ENCODE data around the gene SAXO2. TPM values are rescaled to one million over a fixed set of nuclear protein-coding genes. Genes with fewer than 3 reads are reported as not detected.

Gene SAXO2
- total RNA-seq, 8 experiments from 2014 or later, result 0.76 to 13.6 (median 5.1) TPM

Other genes with a start within 250 kb of the SAXO2 start
- gene MEX3B, start 216.8 kb upstream of the SAXO2 start, total RNA-seq, result 10 to 100 TPM in 7 of 8 experiments, 1 to 10 TPM in 1; 4.2 to 58.4 (median 27.9) TPM
- 10 to 100 TPM; 12.1 to 19.8 (median 14.8) TPM for gene EFL1, start 84 bp upstream of the SAXO2 start, total RNA-seq
- 1 to 10 TPM in 6 of 8 experiments, under 1 TPM in 1, not detected in 1; 0.41 to 3.0 (median 1.3) TPM for gene GOLGA6L10, start 86.7 kb downstream of the SAXO2 start, total RNA-seq
- gene GOLGA6L9, start 167.0 kb downstream of the SAXO2 start, total RNA-seq, result 10 to 100 TPM in 1 of 8 experiments, 1 to 10 TPM in 7; 1.7 to 10.7 (median 7.8) TPM